Skeletal muscle tissue (tissue), 4 donors: ENCODE results near the gene CYP2D6. TPM values are rescaled to one million over a fixed set of nuclear protein-coding genes. Genes with fewer than 3 reads are reported as not detected.
"Not testable (repeated sequence)": the region's sequence is repeated elsewhere in the genome, so short reads cannot be mapped to it uniquely, and the experiment has no call there.

Experiments used
- H3K27ac ChIP-seq: one replicate; pipeline ENCODE4 v1.7.0; 2013; ENCODE audit warnings: mild to moderate bottlenecking, low read depth, low read length, inconsistent platforms
- H3K27me3 ChIP-seq, 3 donors: one replicate each; pipeline ENCODE4 v1.7.0; 2013; ENCODE audit warnings: low read length in 3 of 3; ENCODE audit not compliant: control insufficient read depth in 3 of 3, insufficient read depth in 3 of 3
- H3K36me3 ChIP-seq, 3 donors: one replicate each; pipeline ENCODE4 v1.7.0; 2013; ENCODE audit warnings: low read length in 3 of 3; ENCODE audit not compliant: control insufficient read depth in 3 of 3, insufficient read depth in 3 of 3
- H3K4me1 ChIP-seq, 3 donors: one replicate each; pipeline ENCODE4 v1.7.0; 2013; ENCODE audit warnings: low read length in 3 of 3, mild to moderate bottlenecking in 3 of 3; ENCODE audit not compliant: control insufficient read depth in 3 of 3, insufficient read depth in 3 of 3
- H3K4me3 ChIP-seq, 3 donors: one replicate each; pipeline ENCODE4 v1.7.0; 2013; ENCODE audit warnings: low read length in 3 of 3
- H3K9ac ChIP-seq, 3 donors: one replicate each; pipeline ENCODE4 v1.7.0; 2013; ENCODE audit warnings: low read length in 3 of 3, mild to moderate bottlenecking in 3 of 3, moderate library complexity in 2 of 3, low read depth in 1 of 3
- H3K9me3 ChIP-seq, 3 donors: one replicate each; pipeline ENCODE4 v1.7.0; 2013; ENCODE audit warnings: low read length in 3 of 3; ENCODE audit not compliant: control insufficient read depth in 3 of 3
- total RNA-seq: library from RNA; depleted of rRNA; stranded (reverse); fragments of >200 nt; gene quantifications from one replicate; pipeline ENCODE4 v1.2.3, GENCODE V29; 2014
- donor health status: Osteomylitis.

Gene CYP2D6
- total RNA-seq, 1 donor from 2014 or later: not detected

DNA sequence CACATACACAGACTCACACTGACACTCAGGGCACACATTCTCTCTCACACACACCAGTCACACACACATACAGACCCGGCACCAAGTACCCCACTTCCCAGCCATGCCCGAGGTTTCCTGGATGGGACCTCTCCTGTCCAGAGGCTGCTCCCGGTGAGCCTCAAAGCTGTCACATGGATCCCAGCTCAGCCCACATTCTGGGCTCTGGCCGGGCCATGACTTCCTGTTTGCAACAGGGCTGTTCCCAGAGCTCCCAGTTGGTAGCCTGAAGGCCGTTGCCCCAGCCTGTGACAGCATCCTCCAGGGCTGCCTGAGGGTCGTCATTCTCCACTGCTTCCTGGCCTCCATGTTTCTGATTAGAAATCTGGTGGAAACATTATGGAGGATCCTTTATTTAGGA, 14.6 kb upstream of the CYP2D6 start:
- Histone ChIP-seq H3K9me3 (no peaks in the 10 kb centered on the region), H3K27ac (no peak overlapping the region), H3K4me3 (no peak overlapping the region), H3K4me1 (no peaks in the 10 kb centered on the region), H3K9ac (no peak overlapping the region), H3K36me3 (peaks cover 0 to 3% (median 0%) of the 10 kb centered on the region in 3 donors), H3K27me3 (peaks cover 0 to 4% (median 0%) of the 10 kb centered on the region in 3 donors)

DNA sequence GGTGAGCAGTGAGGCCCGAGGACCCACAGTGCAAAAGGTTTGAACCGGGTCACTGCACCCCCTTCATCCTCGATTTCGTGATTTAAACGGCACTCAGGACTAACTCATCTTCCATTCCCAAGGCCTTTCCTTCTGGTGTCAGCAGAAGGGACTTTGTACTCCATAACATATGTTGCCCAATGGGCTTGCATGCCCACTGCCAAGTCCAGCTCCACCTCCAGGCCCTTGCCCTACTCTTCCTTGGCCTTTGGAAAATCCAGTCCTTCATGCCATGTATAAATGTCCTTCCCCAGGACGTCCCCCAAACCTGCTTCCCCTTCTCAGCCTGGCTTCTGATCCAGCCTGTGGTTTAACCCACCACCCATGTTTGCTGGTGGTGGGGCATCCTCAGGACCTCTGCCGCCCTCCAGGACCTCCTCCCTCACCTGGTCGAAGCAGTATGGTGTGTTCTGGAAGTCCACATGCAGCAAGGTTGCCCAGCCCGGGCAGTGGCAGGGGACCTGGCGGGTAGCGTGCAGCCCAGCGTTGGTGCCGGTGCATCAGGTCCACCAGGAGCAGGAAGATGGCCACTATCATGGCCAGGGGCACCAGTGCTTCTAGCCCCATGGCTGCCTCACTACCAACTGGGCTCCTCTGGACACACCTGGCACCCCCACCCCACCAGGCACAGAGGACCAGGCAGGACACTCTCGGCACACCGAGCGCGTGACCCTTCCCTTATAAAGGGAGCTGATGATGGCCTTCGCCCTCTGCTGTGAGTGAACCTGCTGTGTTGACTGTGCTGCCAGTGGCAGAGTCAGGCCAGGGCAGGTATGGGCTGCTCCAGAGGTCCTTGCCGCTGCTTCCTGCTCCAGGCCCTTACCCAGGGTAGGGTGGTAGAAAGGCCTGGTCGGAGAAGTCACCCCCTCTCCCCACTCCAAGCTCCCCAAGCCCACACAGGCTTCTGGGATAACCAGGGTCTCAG, 13.5 kb upstream of the CYP2D6 start:
- H3K27ac ChIP-seq, H3K36me3 ChIP-seq, H3K4me1 ChIP-seq, H3K27me3 ChIP-seq, H3K4me3 ChIP-seq, H3K9ac ChIP-seq, H3K9me3 ChIP-seq: not testable (repeated sequence)

DNA sequence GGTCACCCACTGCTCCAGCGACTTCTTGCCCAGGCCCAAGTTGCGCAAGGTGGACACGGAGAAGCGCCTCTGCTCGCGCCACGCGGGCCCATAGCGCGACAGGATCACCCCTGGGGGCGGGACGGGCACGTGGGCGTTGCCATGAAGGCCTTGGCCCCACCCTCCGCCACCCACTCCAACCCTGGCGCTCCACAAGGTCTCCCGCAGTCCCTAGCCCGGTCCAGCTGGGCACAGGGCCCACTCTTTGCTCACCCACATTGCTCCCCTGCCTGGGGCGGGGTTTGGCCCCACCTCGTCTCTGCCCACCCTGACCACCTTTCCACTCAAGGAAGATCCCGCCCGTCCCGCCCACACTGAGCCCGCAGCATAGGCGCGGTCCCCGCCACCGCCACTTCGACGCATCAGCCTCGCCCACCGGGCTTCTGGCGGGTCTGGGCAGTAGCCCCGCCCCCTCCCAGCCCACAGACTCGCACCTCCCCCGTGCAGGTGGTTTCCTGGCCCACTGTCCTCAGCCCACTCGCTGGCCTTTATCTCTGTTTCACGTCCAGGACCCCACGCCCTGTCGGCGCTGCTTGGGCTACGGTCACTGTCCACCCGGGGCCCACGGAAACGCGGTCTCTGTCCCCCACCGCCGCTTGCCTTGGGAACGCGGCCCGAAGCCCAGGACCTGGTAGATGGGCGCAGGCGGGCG, 12.3 kb upstream of the CYP2D6 start:
- Histone ChIP-seq H3K36me3 (peaks cover 0 to 2% (median 0%) of the 10 kb centered on the region in 3 donors), H3K9ac (no peak overlapping the region), H3K27me3 (peaks cover 0 to 4% (median 0%) of the 10 kb centered on the region in 3 donors)

GRCh38 chr22:42141307-42142057, 10.9 kb upstream of the CYP2D6 start:
- not testable (repeated sequence) for H3K9me3 ChIP-seq, H3K36me3 ChIP-seq, H3K9ac ChIP-seq, H3K27me3 ChIP-seq, H3K4me1 ChIP-seq, H3K4me3 ChIP-seq, H3K27ac ChIP-seq

More for the DNA sequence above, 12.3 kb upstream of the CYP2D6 start:
- H3K4me1 ChIP-seq: no peaks in the 10 kb centered on the region
- no peak overlapping the region for H3K4me3 ChIP-seq
- H3K27ac ChIP-seq: no peak overlapping the region
- H3K9me3 ChIP-seq: no peaks in the 10 kb centered on the region

- not testable (repeated sequence) for H3K27me3 ChIP-seq, H3K4me3 ChIP-seq, H3K4me1 ChIP-seq, H3K36me3 ChIP-seq, H3K27ac ChIP-seq, H3K9me3 ChIP-seq, H3K9ac ChIP-seq
Measured at GRCh38 chr22:42140153-42140552, 9.5 kb upstream of the CYP2D6 start.

GRCh38 chr22:42139508-42139907, 8.9 kb upstream of the CYP2D6 start:
- H3K9me3 ChIP-seq, H3K27me3 ChIP-seq, H3K4me1 ChIP-seq, H3K27ac ChIP-seq, H3K36me3 ChIP-seq, H3K4me3 ChIP-seq, H3K9ac ChIP-seq: not testable (repeated sequence)

- Histone ChIP-seq H3K27me3 (peaks cover 0 to 11% (median 5%) of the 10 kb centered on the region in 3 donors), H3K9me3 (no peaks in the 10 kb centered on the region), H3K4me1 (peaks cover 5 to 12% (median 12%) of the 10 kb centered on the region in 3 donors), H3K36me3 (peaks cover 0 to 2% (median 0%) of the 10 kb centered on the region in 3 donors), H3K4me3 (no peak overlapping the region), H3K27ac (no peak overlapping the region), H3K9ac (no peak overlapping the region)
Measured at GRCh38 chr22:42138972-42139371, 8.4 kb upstream of the CYP2D6 start.

- Histone ChIP-seq H3K9me3 (no peaks in the 10 kb centered on the region), H3K4me3 (no peak overlapping the region), H3K27me3 (peaks cover 0 to 12% (median 5%) of the 10 kb centered on the region in 3 donors)
Measured at GRCh38 chr22:42138122-42138770, 7.6 kb upstream of the CYP2D6 start.

DNA sequence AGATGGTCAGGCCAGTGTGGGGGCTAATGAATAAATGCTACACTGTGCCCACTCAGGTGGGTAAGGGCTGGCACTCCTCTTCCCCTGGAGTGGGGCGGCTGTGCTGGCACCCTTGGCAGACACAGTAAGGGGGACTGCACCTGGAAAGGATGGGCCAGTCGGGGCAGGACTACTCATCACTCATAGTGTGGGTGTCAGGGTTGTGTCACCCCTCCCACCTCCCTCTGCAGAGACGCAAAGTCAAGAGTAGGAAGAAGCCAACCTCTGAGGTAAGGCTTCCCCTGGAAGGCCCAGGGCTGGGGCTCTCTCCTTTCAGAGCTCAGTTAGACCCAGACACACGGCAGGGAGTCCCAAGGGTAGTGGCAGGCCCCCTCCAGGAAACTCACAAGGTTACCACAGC, 5.1 kb upstream of the CYP2D6 start:
- H3K36me3 ChIP-seq, H3K4me3 ChIP-seq, H3K9ac ChIP-seq, H3K27ac ChIP-seq, H3K9me3 ChIP-seq: not testable (repeated sequence)
- H3K4me1 ChIP-seq: peaks cover 5 to 13% (median 12%) of the 10 kb centered on the region in 3 donors
- H3K27me3 ChIP-seq: peaks cover 0 to 12% (median 5%) of the 10 kb centered on the region in 3 donors

More at GRCh38 chr22:42138122-42138770, 7.6 kb upstream of the CYP2D6 start:
- Histone ChIP-seq H3K9ac (no peak overlapping the region), H3K36me3 (peaks cover 0 to 2% (median 0%) of the 10 kb centered on the region in 3 donors), H3K4me1 (peaks cover 5 to 13% (median 12%) of the 10 kb centered on the region in 3 donors), H3K27ac (no peak overlapping the region)
